ENCODE measurements around the gene GALNT9. TPM values are rescaled to one million over a fixed set of nuclear protein-coding genes. Genes with fewer than 3 reads are reported as not detected.

The GALNT9 gene
- total and polyA plus RNA-seq, 5 experiments from 2014 or later, result not detected

DNA sequence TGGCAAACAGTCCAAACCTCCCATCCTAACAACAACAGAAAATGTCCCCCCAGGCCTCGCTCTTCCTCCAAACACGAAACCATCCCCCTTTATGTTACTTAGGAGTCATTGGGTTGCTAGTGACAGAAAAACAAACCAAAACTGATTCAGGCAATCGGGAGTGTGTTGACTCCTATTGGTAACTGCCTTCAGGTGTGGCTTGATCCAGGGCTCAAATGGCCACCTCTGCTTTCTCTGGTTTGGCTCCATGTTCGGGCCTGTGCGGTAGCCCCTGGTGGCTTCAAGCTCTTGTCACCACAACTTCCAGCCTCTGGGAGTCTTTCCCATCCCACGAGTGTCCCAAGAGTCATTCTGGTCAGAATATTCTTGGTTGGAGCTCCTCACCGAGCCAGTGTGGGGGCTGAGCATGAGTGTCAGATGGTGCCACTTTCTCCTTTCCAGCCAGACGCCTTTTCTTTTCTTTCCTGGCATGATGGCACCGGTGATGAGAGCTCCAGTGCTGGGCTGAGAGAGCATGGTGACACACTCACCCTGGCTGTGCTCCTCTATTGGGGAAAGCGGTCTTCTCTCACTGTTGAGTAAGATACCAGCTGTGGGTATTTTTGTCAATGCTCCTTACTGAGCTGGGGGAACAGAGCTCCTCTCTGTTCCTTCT, 146.6 kb downstream of the GALNT9 start:
- Mint-ChIP-seq H3K9me3 (peaks cover 0 to 24% (median 0%) of the 10 kb centered on the region in 9 donors), H3K36me3 (peaks cover 0 to 5% (median 4%) of the 10 kb centered on the region in 3 donors), H3K27ac (peak overlapping the region in 3 of 10 donors; percentile 9 to 56 (median 56)), H3K4me3 (peak overlapping the region in 1 of 10 donors; percentile 15), H3K27me3 (no peaks in the 10 kb centered on the region), H3K4me1 (peaks cover 26 to 76% (median 55%) of the 10 kb centered on the region in 4 donors)
- POLR2A ChIA-PET, result interaction anchor here (1.2 kb wide), 1 partner anchor 21 kb away, joined by 3 read pairs; no protein-coding TSS in a partner anchor
- DNase-seq (no peak), ATAC-seq (no peak)

DNA sequence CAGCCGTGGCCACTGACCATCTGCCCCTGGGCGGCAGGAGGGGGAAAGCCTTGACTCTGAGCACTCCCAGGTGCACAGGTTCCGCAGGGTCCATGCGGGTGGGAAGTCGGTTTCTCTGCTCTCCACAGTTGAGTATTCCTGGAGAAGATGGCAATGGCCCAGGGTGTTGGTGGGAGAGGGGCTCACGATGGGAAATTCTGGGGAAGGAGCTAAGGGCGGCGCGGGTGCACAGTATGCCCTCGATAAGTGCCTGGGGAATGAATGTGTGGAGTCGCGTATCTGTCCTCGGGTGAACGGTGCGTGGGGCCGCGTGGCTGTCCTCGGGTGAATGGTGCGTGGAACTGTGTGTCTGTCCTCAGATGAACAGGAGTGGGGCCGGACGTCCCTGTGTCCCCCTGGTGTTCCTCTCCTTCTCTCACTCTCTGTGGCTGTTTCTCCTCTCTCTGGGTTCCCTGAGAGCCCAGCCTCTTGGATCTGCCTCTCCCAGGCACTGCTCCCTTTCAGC, 147.1 kb downstream of the GALNT9 start:
- Mint-ChIP-seq H3K27ac (peak overlapping the region in 2 of 10 donors; percentile 9 to 56), H3K9me3 (peaks cover 0 to 24% (median 0%) of the 10 kb centered on the region in 9 donors), H3K4me3 (no peak overlapping the region), H3K27me3 (no peaks in the 10 kb centered on the region), H3K36me3 (peaks cover 0 to 5% (median 4%) of the 10 kb centered on the region in 3 donors), H3K4me1 (peaks cover 24 to 70% (median 50%) of the 10 kb centered on the region in 4 donors)
- POLR2A ChIA-PET, result no interaction called here
- no peak for ATAC-seq
- no peak for DNase-seq

DNA sequence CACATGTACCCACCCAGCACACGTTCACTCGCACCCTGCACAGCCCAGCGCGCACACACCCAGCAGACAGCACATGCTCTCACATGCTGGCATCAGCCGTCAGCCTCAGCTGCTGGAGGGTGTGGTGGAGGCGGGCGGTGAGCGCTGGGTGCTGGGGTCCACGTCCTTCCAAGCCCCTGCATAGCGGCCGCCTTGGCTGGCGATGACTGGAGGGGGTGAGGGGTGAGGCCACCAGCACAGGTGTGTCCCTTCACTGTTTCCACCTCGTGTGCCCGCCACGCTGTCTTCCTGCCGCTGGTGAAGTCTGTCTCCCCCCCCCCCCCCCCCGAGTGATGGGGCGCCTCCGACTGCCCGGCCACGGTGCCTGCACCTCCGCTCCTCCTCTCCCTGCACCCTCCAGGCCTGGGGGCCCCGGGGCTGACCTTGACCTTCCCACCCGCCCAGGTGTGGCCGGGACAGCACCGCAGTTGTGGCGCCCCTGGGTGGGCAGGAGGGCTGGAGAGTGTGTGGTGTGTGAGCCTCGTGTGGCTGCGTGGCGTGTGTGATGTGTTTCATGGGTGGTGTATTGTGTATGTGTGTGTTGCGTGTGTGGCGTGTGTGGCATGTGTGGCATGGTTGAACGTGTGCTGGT, 147.7 kb downstream of the GALNT9 start:
- H3K27me3 Mint-ChIP-seq, result peaks cover 0 to 2% (median 0%) of the 10 kb centered on the region in 5 donors
- H3K4me1 Mint-ChIP-seq, result peaks cover 24 to 65% (median 47%) of the 10 kb centered on the region in 4 donors
- peaks cover 0 to 5% (median 4%) of the 10 kb centered on the region in 3 donors for H3K36me3 Mint-ChIP-seq
- peak overlapping the region in 2 of 10 donors; percentile 14 to 31 for H3K27ac Mint-ChIP-seq
- no peak for ATAC-seq
- peak overlapping the region in 1 of 10 donors; percentile 26 for H3K4me3 Mint-ChIP-seq
- peaks cover 0 to 24% (median 0%) of the 10 kb centered on the region in 9 donors for H3K9me3 Mint-ChIP-seq
- DNase-seq, result peak in 1 of 10 donors; percentile 4
- POLR2A ChIA-PET, result no interaction called here

DNA sequence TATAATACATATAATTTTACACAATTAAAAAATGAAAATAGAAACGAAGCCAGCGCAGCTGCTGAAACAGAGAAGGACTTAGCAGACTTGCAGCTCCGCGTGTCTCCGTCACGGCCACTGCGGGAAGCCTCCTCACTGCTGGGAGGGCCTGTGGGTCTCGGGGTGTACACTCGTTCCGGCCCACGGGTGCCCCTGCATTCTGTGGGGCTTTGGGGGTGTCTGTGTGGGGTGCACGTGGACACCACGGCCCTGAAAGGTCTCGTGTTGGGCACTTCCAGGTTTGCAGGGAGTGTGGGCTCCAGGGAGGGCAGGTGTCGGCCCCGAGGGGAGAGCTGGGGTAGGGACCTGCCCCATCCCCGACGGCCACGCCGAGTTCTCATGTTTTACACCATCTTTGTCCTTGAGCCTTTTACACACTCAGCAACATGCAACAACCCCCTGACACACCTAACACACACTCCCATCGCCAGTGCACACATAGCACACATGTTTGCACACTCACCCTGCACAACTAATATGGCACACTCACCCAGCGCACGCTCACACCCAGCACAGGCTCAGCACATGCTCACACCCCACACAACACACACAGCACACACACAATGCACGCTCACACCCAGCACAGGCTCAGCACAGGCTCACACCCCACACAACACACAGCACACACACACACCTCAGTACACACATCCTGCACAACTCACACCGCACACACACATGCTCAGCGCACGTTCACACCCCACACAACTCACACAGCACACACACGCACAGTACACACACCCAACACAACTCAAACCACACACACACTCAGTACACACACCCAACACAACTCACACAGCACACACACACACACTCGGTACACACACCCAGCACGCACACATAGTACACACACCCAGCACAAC, 148.5 kb downstream of the GALNT9 start:
- Mint-ChIP-seq H3K36me3 (peaks cover 0 to 5% (median 4%) of the 10 kb centered on the region in 3 donors), H3K27me3 (peaks cover 0 to 5% (median 0%) of the 10 kb centered on the region in 5 donors), H3K4me3 (peak overlapping the region in 3 of 10 donors; percentile 15 to 55 (median 16)), H3K4me1 (peaks cover 24 to 57% (median 40%) of the 10 kb centered on the region in 4 donors), H3K9me3 (peaks cover 0 to 21% (median 0%) of the 10 kb centered on the region in 9 donors), H3K27ac (peak overlapping the region in 1 of 10 donors; percentile 14)
- POLR2A ChIA-PET, result no interaction called here
- DNase-seq (peak in 1 of 10 donors; percentile 3), ATAC-seq (no peak)

DNA sequence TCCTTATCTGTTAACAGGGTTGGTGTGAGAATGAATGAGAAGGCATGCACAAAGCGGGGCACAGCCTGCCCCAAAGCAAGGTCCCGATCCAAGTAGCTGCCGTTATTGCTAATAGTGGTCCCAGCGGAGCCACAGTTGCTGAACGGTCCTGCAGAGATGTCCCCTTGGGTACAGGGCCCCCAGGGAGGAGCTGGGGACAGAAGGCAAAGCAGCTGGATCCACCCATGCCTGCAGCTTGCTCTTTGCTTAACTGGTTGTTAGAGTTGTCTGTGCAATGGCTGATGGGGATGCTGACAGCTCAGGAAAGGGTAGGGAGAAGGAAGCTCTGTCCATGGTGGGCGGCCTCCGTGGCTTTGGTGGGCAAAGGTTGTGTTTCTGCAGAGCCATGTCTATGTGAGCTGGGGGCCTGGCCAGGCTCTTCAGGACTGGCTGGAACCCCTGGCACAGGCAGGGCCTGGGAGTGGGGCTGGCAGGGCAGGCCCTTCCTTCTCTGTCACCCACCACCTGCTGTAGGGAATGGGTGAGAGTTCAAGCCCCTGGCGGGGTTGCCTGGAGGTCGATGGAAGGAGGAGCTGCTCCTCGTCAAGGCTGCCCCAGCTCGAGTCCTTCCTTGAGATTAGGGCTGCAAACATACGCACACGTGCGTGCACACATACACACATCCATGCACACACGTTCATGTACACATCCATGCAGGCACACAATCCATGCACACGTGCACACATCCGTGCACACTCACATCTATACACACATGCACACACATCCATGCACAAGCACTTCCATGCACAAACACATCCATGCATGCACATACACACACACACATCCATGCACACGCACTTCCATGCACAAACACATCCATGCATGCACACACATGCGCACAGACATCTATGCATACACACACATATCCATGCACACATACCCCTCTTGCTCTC, 149.7 kb downstream of the GALNT9 start:
- Mint-ChIP-seq H3K9me3 (peaks cover 0 to 18% (median 0%) of the 10 kb centered on the region in 9 donors), H3K27ac (peak overlapping the region in 4 of 10 donors; percentile 18 to 95 (median 84)), H3K27me3 (peaks cover 0 to 7% (median 0%) of the 10 kb centered on the region in 5 donors), H3K36me3 (peaks cover 0 to 5% (median 4%) of the 10 kb centered on the region in 3 donors), H3K4me1 (peaks cover 24 to 49% (median 33%) of the 10 kb centered on the region in 4 donors), H3K4me3 (peak overlapping the region in 8 of 10 donors; percentile 63 to 93 (median 84))
- ATAC-seq (no peak), DNase-seq (peak in 1 of 10 donors; percentile 1)
- POLR2A ChIA-PET, result interaction anchor here (1.0 to 2.9 kb wide), 6 partner anchors 7 to 28 kb away, joined by 3 to 25 read pairs (median 4); no protein-coding TSS in a partner anchor

DNA sequence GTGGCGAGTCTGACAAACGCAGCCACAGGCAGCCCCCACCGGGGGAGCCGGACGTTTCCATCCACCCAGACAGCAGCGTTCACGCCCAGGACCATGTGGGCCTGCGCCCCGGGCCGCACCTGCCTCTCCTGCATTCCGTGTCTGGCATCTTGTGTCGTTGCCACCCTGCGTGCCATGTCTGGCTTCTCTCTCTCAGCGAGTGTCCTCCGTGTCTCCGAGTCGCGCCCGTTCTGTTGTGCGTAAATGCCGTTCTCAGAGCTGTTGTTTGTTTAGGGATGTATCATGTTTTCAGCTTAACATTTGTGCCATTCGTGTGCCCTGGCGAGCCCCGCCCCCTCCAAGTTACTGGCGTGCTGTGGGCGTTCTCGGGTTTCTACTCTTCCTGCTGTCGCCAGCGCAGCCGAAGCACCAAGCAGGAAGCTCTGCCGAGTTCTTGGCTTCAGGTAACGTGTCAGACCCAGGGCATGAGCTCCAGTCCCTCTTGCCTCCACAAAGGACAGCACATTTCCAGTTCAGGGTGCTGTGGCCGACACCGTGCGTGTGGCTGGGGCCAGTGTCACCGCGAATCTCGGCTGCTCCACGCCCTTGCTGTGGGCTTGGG, 150.5 kb downstream of the GALNT9 start:
- POLR2A ChIA-PET, result interaction anchor here (1.0 to 2.9 kb wide), 6 partner anchors 8 to 28 kb away, joined by 3 to 25 read pairs (median 4); no protein-coding TSS in a partner anchor
- ATAC-seq (peak; percentile 82), DNase-seq (peak in 8 of 10 donors; percentile 20 to 77 (median 51))
- Mint-ChIP-seq H3K27me3 (peaks cover 0 to 10% (median 0%) of the 10 kb centered on the region in 5 donors), H3K27ac (peak overlapping the region; percentile 37 to 95 (median 84)), H3K9me3 (peaks cover 0 to 12% (median 0%) of the 10 kb centered on the region in 9 donors), H3K4me3 (peak overlapping the region; percentile 64 to 93 (median 85)), H3K4me1 (peaks cover 25 to 48% (median 32%) of the 10 kb centered on the region in 4 donors), H3K36me3 (peaks cover 0 to 4% (median 0%) of the 10 kb centered on the region in 3 donors)

DNA sequence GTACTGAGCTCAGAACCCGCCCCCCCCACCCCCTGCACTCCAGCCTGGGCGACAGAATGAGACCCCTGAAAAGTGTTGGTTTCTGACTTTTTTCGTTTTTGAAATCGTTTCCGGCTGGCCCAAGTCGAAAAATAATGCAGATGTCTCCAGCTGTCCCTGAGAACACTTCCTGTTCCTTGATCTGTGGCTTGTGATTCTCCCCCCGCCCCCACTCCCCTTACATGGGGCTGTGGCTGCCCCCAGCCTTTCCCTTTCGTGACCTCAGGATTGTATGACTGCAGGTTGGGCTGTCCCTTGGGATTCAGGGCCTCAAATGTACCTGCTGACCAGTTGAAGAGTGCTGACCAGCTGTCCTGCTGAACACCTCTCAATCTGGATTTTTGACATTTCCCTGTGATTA, 151.1 kb downstream of the GALNT9 start:
- Mint-ChIP-seq H3K4me3 (peak overlapping the region in 9 of 10 donors; percentile 48 to 93 (median 85)), H3K4me1 (peaks cover 26 to 52% (median 34%) of the 10 kb centered on the region in 4 donors), H3K27me3 (peaks cover 0 to 14% (median 0%) of the 10 kb centered on the region in 5 donors), H3K36me3 (peaks cover 0 to 4% (median 0%) of the 10 kb centered on the region in 3 donors), H3K9me3 (peaks cover 0 to 9% (median 0%) of the 10 kb centered on the region in 9 donors), H3K27ac (peak overlapping the region in 7 of 10 donors; percentile 14 to 92 (median 78))
- ATAC-seq (no peak), DNase-seq (no peak)
- POLR2A ChIA-PET, result interaction anchor here (1.0 to 2.9 kb wide), 6 partner anchors 9 to 27 kb away, joined by 3 to 25 read pairs (median 4); no protein-coding TSS in a partner anchor

DNA sequence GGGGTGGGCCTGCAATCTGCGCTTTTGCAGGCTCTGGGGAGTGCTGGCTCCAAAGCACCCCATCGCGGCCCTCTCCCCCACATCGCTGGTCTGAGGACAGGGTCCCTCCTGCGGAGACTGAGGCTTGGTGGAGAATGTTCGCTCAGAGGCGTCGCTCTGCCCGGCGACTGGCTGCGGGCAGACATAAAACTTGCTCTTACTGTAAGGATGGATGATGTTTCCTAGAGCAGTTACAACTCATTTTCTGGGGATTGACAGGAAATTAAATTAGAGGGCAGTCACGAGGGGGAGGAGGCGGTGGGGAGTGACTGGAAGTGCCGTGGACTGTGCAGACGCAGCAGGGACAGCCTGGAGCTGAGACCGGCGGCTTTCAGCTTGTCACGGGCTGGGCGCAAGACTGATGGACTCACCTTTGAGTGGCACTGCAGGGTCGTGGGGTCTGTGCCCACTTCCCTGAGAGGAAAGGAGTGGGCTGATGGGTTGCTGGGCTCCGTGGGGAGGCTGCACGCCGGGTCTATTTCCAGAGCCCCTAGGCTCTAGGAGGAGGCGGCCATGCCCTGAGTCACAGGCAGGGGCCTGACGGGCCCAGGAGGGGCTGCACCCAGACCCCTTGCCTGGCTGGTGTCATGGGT, 152.4 kb downstream of the GALNT9 start:
- Mint-ChIP-seq H3K27ac (peak overlapping the region in 1 of 10 donors; percentile 56), H3K4me1 (peaks cover 30 to 54% (median 39%) of the 10 kb centered on the region in 4 donors), H3K9me3 (peaks cover 0 to 2% (median 0%) of the 10 kb centered on the region in 9 donors), H3K36me3 (no peaks in the 10 kb centered on the region), H3K4me3 (no peak overlapping the region), H3K27me3 (peaks cover 0 to 19% (median 3%) of the 10 kb centered on the region in 5 donors)
- ATAC-seq (no peak), DNase-seq (peak in 1 of 10 donors; percentile 3)
- POLR2A ChIA-PET, result interaction anchor here (2.7 to 3.4 kb wide), 2 partner anchors 7 to 11 kb away, joined by 7 to 19 read pairs; no protein-coding TSS in a partner anchor

DNA sequence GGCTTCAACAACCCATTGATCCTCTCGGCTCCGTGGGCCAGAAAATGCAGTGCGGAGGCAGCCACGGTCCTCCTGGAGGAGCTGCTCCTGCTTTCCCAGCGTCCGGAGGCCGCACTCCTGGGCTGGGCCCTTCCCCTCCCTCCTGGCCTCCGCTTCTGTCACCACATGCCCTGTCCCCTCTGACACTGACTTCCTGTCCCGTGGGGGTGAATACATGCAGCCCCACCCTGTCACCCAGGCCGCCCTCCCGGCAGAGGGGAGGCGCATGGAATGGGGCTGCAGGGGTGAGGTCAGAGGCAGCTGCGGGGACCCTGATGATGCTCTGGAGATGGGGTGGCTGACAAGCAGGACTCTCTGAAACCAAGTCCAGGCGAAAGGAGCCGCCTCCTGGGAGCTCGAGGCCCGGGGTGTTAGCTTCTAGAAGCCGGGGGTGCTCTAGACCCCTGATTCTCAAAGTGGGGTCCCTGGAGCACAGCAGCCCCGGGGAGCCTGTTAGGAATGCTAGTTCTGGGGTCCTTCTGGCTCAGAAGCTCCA, 152.9 kb downstream of the GALNT9 start:
- Mint-ChIP-seq H3K27ac (peak overlapping the region in 1 of 10 donors; percentile 4), H3K9me3 (no peaks in the 10 kb centered on the region), H3K4me1 (peaks cover 30 to 50% (median 38%) of the 10 kb centered on the region in 4 donors), H3K27me3 (peaks cover 0 to 22% (median 3%) of the 10 kb centered on the region in 5 donors), H3K4me3 (no peak overlapping the region), H3K36me3 (no peaks in the 10 kb centered on the region)
- POLR2A ChIA-PET, result interaction anchor here (1.5 to 3.4 kb wide), 4 partner anchors 8 to 16 kb away, joined by 5 to 19 read pairs (median 8); no protein-coding TSS in a partner anchor
- ATAC-seq (no peak), DNase-seq (no peak)

Measured in naive thymus-derived CD8-positive, alpha-beta T cell (primary cell).